GM21390 (cell line): ENCODE data around the gene EEFSEC.

Experiments
- ATAC-seq: cut with Tn5 transposase; IDR thresholded peaks from one replicate; pipeline ENCODE4 v1.9.1; 2021; ENCODE audit not compliant: unreplicated experiment

The EEFSEC gene

DNA sequence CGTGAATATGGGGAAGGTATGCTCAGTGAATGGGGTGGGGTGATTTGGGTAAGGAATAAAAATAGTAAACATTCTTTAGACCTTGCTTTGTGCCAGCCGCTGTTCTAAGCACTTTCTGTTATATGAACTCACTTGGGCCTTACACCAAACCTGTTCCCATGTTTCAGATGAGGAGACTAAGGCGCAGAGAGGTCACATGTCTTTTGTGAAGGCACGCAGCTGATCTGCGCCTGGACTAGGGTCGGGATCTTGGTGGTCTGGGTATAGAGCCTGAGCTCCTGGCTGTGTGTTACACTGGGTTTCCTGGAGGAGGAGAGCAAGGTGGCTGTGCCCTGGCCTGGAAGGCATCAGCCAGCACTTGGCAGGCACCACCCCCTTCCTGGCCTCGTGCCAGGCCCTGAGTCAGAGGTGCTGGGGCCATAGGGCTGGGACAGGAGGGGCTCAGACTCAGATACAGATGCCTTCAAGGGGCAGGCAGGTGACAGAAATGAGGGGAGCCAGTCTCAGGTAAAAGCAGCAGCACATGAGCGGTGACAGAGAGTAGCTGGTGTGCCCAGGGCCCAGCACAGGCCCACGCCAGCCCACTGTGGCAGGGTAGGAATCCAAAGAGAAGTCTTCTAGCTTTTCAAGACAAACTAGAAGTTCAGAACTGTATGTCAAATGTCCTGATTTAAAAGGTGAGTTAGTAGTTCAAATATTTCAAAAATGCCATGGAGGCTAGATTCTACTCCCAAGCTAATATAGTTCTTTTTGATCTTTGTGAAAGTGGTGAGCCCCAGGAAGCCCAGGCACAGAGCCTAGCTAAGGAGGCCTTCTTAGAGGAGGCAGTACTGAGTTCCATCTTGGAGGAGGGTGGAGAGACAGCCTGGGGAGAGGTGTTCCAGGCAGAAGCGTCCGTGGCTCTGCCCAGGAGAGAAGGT is 230.3 kb downstream of the EEFSEC start:
- no peak for ATAC-seq

- ATAC-seq: no peak
These were observed 232.0 kb downstream of the EEFSEC start for GRCh38 chr3:128385080-128385832.

DNA sequence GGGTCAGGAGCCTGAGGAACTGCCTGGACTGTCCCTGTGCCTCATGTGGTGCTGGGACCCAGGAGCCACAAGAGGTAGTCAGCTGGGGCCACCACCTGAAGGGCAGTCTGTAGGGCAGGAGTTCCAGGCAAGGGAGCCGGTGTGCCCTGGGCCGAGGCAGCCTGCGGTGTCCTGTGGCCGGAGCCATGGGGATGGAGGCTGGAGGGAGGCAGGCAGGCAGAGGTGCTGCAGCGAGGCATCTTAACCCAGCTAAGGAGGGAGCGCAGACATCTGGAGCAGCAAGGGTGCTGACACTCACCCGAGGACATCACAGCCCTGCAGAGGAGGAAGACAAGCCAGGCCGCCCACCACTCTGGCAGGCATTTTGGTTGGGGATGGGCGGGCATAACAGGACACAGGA is 235.7 kb downstream of the EEFSEC start:
- ATAC-seq: no peak

- no peak for ATAC-seq
These were observed 237.6 kb downstream of the EEFSEC start for GRCh38 chr3:128390867-128391266.

DNA sequence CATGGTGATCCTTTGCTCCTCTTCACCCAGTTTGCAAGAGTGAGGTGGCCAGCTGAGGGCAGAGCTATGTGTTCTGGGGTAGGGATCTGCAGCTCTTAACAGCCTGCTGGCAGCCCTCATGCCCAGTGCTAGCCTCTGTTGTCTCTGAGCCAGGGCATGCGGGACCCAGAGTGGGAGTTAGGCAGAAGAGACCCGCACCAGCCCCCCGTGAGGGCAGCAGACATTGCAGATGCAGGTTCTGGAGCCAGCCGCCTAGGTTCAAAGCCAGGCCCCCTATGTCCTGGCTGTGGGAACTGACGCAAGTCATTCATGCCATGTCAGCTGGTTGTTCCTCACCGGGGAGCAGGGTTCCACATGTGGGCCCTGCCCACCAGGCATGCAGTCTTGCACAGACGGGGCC is 238.7 kb downstream of the EEFSEC start:
- no peak for ATAC-seq

DNA sequence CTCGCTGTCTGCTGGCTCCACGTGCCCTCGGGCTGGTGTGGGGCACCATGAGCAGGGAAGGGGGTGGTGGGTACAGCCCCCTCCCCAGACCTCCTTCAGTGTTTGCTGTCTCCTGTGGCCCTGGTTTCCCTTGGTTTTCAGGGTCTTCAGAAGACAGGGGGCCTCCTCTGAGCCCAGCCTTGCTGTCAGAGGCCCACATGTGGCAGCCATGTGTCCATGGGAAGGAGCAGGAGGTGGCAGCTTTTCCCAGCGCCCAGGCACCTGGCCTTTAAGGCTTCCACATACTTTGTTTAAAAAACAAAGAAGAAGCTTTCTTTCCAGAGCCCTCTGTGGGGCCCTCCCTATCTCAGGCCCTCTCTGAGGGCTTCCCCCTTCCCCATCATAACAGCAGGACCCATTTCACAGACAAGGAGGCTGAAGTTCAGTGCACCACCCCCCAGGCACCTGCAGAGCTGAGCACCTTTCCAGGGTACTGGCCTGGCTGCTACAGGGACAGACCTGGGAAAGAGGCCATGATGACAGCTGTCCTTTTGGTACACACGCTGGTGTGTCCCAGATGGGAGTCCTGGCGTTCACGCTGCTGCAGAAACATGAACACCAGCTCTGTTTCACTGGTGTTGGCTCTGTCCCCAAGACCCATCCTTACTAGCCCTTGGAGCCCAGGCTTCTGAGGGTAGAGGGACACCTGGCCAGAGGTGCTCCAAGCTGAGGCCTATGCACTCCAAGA is 239.7 kb downstream of the EEFSEC start:
- no peak for ATAC-seq

DNA sequence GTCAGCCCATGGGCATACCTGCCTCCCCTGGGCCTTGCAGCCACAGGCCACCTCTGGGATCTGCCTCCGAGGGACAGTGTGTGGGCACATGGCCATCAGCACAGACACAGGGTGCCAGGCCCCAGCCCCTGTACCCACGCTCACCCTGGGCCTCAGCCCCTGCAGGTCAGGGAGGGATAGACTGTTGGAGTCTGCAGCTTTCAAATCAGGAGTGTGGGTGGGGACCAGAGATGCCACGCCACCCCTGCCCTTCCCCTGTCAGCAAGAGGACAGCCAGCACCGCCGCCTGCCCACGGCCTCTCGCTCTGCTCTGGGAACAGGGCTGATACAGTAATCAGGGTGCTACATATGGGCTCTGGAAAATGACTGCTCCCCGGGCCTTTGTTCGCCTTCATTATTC is 240.8 kb downstream of the EEFSEC start:
- ATAC-seq: no peak

DNA sequence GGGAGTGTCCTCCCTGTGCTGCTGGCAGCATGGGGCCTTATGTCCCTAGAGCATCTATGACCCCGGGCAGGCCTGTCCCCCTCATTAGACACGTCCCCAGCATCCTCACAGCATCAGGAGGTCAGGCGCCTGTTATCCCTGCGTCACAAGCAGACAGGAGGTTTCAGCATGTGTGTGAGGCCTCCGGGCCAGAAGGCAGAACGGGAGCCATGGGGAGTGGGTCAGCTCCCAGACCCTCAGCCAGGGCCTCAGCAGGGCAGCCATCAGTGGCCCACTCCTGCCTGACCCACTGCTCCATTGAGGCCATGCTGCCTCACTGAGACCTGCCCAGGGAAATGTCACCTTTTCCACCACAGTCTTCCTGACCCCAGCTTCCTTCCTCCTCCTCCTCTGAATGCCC is 241.8 kb downstream of the EEFSEC start:
- ATAC-seq: no peak

DNA sequence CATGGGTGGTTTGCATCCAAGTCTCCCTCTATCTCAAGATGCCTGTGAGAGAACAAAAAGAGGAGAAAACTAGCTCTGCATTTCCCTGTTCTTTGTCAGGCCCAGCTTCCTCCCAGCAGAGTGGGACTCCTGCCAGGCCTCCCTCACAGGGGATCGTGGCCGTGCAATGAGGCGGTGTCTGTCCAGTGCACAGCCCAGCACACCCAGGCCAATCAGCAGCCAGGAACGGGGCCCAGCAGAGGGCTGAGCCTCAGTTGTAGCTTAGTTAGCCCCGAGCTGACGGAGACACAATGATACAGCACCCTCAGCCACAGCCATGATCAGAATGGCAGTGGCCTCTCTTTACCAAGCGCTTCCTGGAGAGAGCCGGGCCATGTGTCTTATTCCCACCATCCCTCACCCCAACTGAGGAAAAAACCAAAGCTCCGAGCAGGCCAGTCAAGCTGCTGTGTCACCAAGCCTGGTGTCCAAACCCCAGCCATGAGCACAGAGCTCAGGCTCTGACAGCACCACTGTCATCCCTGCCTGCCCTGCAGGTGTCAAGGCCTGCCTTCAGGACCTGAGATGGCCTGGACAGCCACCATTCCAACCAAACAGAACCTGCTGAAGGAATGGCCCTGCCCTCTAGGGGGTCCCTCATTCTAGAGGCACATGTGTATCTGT is 242.3 kb downstream of the EEFSEC start:
- ATAC-seq: no peak

GRCh38 chr3:128397484-128397883 is 244.2 kb downstream of the EEFSEC start:
- ATAC-seq: no peak

DNA sequence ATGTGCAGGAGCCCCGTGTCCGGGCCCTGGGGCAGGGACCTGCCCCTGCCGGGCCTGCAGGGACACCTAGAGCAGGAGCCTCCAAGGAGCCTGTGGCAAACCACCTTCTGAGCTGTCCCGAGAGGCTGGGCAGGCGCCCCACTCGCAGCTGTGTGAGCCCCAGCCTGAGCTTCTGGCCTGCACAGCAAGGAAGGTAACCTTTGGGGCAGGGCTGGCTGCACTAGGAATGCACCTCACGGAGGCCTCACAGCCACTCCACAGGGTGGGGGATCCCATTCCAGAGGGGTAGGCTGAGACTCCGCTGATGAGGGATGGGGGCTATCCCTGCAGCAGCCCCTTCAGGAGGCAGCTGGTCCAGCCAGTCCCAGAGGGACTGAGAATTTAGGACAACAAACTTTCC is 245.3 kb downstream of the EEFSEC start:
- no peak for ATAC-seq

GRCh38 chr3:128399221-128399915 is 246.1 kb downstream of the EEFSEC start:
- ATAC-seq: no peak

DNA sequence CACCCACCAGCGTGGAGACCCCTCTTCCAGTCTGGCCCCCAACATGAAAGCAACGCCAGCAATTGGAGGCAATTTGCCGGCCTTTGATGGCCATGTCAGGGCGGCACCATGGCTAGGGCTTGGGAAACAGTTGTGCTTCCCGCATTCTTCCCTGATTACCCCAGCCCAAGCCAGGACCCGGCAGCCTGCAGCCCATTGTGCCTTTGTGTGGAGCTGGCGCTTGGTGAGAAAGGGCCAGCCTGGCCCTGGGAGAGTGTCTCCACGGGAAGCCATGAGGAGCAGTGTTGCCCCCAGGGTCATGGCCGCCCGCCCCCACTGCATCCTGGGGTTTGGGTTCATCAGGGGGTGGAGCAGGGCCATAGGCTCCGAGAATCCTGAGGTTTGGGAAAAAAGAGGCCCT is 247.4 kb downstream of the EEFSEC start:
- ATAC-seq: no peak

- ATAC-seq: no peak
These were observed 249.0 kb downstream of the EEFSEC start for GRCh38 chr3:128402319-128402718.

DNA sequence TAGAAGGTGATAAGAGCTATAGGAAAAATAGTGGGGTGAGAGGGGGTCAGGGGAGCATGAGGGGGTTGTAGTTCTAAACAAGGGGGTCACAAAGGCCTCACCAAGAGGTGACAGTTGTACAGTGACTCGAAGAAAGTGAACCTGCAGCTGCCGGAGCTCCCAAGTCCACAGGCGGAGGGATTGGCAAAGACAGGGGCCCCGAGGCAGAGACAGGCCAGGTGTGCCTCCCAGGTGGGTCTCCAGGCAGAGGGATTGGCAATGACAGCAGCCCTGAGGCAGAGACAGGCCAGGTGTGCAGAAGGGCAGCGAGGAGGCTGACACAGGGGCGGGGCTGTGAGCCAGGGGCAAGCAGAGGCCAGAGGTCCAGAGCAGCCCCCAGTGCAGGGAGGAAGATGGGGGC is 249.7 kb downstream of the EEFSEC start:
- ATAC-seq: no peak

DNA sequence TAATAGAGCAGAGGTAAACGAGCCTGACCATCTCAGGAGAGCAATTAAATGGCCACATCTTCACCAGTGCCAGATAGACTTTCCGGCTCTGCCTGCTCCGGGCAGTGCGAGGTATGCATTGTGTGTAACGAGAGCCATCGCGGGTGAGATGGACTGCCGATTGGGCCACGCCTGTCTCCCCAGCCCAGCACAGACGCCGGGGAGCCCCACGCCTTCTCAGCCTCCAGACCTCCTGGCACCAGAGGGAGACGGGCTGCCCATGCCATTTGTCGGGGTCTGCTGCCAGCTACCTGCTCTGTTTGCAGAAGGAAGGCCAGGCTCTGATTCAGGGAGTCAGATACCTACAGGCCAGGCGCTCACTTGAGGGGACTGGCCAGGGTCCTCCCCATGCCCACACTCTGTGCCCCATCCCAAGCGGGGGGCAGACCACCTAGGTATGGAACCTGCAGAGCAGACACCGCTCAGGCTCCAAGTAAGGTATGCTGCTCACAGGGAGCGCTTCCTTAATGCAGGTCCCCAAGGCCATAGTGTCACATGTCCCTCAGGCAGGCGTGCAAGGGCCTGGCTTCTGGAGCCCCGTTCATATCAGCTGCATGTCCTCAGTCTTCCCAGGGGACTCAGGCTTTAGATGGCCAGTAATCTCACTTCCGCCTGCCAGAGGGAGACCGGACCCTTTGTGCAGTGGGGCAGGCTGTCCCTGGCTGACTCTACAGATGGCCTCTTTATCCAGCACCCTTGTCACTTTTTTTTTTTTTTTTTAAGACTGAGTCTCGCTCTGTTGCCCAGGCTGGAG is 251.2 kb downstream of the EEFSEC start:
- ATAC-seq: no peak

DNA sequence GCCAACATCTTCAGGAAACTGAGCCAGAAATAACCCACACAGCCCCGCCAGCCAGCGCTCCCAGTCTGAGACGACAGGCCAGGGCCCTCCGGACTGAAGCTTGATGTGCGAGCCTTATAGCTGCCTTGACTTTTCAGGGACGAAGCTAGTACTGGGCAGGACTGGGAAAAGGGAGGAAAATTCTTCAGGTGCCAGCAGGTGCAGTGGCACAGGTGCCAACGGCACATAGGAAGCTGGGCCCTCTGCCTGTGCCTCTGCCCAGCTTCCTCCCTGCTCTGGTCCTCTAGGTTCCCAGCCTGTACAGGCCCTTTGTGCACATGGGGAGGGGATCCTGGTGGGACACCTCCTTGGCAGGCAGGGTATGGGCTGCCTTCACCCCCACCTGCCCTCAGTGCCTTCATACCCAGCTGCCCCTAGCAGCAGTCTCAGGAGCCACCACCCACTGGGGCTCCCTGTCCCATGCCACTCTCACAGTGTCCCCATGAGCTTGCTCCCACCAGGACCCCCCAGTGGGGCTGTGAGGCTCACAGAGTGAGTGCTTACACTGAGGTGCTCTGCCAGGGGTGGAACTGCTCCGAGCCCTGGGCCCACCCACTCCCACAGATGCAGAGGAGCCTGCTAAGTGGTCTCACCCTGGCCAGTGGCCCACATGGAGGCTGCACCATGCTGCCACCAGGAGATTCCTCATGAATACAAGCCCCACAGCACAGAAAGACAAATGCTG is 252.4 kb downstream of the EEFSEC start:
- ATAC-seq: no peak

DNA sequence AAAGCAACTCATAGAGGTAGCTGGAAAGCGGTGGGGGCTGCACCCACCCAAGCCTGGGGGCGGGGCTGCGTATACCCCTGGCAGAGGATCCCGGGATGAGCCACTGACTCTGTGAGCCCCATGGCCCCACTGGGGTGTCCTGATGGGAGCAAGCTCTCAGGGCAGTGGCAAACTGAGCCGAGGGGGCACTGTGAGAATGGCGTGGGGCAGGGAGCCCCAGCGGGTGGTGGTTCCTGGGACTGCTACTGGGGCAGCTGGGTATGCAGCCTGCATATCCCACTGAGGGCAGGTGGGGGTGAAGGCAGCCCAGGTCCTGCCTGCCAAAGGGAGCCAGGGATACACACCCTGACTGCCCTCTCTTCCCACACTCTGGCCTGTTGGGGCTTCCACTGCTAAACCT is 254.0 kb downstream of the EEFSEC start:
- ATAC-seq: no peak
